KOPT-K1 (cell line): ENCODE results near the gene HSP90AA1.

Experiments used
- H3K27ac ChIP-seq: fragments of 200-600 bp; sonication (generic); 2 replicates; pipeline ENCODE4 v1.5.1; 2016; ENCODE audit warnings: antibody characterized with exemption, mild to moderate bottlenecking, low read depth, low read length; ENCODE audit not compliant: poor library complexity, severe bottlenecking
- H3K36me3 ChIP-seq: fragments of 200-600 bp; sonication (generic); 2 replicates; pipeline ENCODE4 v1.5.1; 2017; ENCODE audit warnings: antibody characterized with exemption, mild to moderate bottlenecking, low read length, moderate library complexity; ENCODE audit not compliant: insufficient read depth
- H3K9me3 ChIP-seq: fragments of 200-600 bp; sonication (generic); 2 replicates; pipeline ENCODE4 v1.5.1; 2017; ENCODE audit warnings: antibody characterized with exemption, low read length, mild to moderate bottlenecking; ENCODE audit not compliant: insufficient read depth, poor library complexity, severe bottlenecking

HSP90AA1 gene

GRCh38 chr14:102103062-102103695 lies 16.3 kb upstream of the HSP90AA1 start:
- no peaks in the 10 kb centered on the region for H3K9me3 ChIP-seq
- no peak overlapping the region for H3K27ac ChIP-seq
- H3K36me3 ChIP-seq: no peaks in the 10 kb centered on the region

GRCh38 chr14:102097441-102098135 lies 10.7 kb upstream of the HSP90AA1 start:
- Histone ChIP-seq H3K9me3 (no peaks in the 10 kb centered on the region), H3K36me3 (no peaks in the 10 kb centered on the region), H3K27ac (no peak overlapping the region)

GRCh38 chr14:102096569-102097188 lies 9.8 kb upstream of the HSP90AA1 start:
- Histone ChIP-seq H3K36me3 (no peaks in the 10 kb centered on the region), H3K27ac (no peak overlapping the region), H3K9me3 (no peaks in the 10 kb centered on the region)

- H3K36me3 ChIP-seq: no peaks in the 10 kb centered on the region
- no peak overlapping the region for H3K27ac ChIP-seq
- H3K9me3 ChIP-seq: no peaks in the 10 kb centered on the region
Measured at GRCh38 chr14:102095871-102096568, 9.2 kb upstream of the HSP90AA1 start.

- Histone ChIP-seq H3K27ac (no peak overlapping the region), H3K9me3 (no peaks in the 10 kb centered on the region), H3K36me3 (no peaks in the 10 kb centered on the region)
Measured at GRCh38 chr14:102095231-102095870, 8.5 kb upstream of the HSP90AA1 start.

- Histone ChIP-seq H3K27ac (no peak overlapping the region), H3K9me3 (no peaks in the 10 kb centered on the region), H3K36me3 (no peaks in the 10 kb centered on the region)
Measured at GRCh38 chr14:102094101-102094500, 7.3 kb upstream of the HSP90AA1 start.

- Histone ChIP-seq H3K36me3 (no peaks in the 10 kb centered on the region), H3K9me3 (no peaks in the 10 kb centered on the region), H3K27ac (no peak overlapping the region)
Measured at GRCh38 chr14:102092806-102093205, 6.0 kb upstream of the HSP90AA1 start.

- Histone ChIP-seq H3K27ac (no peak overlapping the region), H3K36me3 (peaks cover 8% of the 10 kb centered on the region), H3K9me3 (no peaks in the 10 kb centered on the region)
Measured at GRCh38 chr14:102090713-102091112, 3.9 kb upstream of the HSP90AA1 start.

- H3K9me3 ChIP-seq: no peaks in the 10 kb centered on the region
- H3K36me3 ChIP-seq: peaks cover 17% of the 10 kb centered on the region
- no peak overlapping the region for H3K27ac ChIP-seq
Measured at GRCh38 chr14:102089621-102090343, 2.9 kb upstream of the HSP90AA1 start.

- peaks cover 33% of the 10 kb centered on the region for H3K36me3 ChIP-seq
- H3K9me3 ChIP-seq: no peaks in the 10 kb centered on the region
- H3K27ac ChIP-seq: peak overlapping the region; percentile 97
Measured at GRCh38 chr14:102088012-102088792, 1.4 kb upstream of the HSP90AA1 start.

- Histone ChIP-seq H3K36me3 (peaks cover 38% of the 10 kb centered on the region), H3K9me3 (no peaks in the 10 kb centered on the region), H3K27ac (peak overlapping the region; percentile 97)
Measured at GRCh38 chr14:102087762-102088011, 843 bp upstream of the HSP90AA1 start.

GRCh38 chr14:102086709-102086971 lies 204 bp downstream of the HSP90AA1 start:
- H3K9me3 ChIP-seq: no peaks in the 10 kb centered on the region
- peak overlapping the region; percentile 97 for H3K27ac ChIP-seq
- peaks cover 48% of the 10 kb centered on the region for H3K36me3 ChIP-seq

GRCh38 chr14:102085948-102086708 lies 716 bp downstream of the HSP90AA1 start:
- H3K27ac ChIP-seq: peak overlapping the region; percentile 97
- H3K36me3 ChIP-seq: peaks cover 53% of the 10 kb centered on the region

GRCh38 chr14:102085488-102085887 lies 1.4 kb downstream of the HSP90AA1 start:
- Histone ChIP-seq H3K9me3 (no peaks in the 10 kb centered on the region), H3K27ac (peak overlapping the region; percentile 97), H3K36me3 (peaks cover 60% of the 10 kb centered on the region)

More at GRCh38 chr14:102085948-102086708, 716 bp downstream of the HSP90AA1 start:
- no peaks in the 10 kb centered on the region for H3K9me3 ChIP-seq
